SK-N-SH (cell line): ENCODE measurements around the gene PRKCH. TPM values are rescaled to one million over a fixed set of nuclear protein-coding genes. Genes with fewer than 3 reads are reported as not detected.

Experiments used
- CTCF ChIA-PET: fragments of 300-600, 350-600 bp; formaldehyde crosslinking; extraction: SDS; loops from one replicate; lab custom pipeline; 2021; lab: Yijun Ruan, JAX
- POLR2A ChIA-PET: fragments of 350-600 bp; sonication (Branson Sonifier 250); formaldehyde crosslinking; extraction: SDS; loops from one replicate; lab custom pipeline; 2020; ENCODE audit warnings: antibody characterized with exemption, inconsistent platforms; lab: Yijun Ruan, JAX
- DNase-seq: peaks from one replicate; pipeline ENCODE4 v3.0.0; 2012
- H2AFZ ChIP-seq: fragments of 200-600 bp; sonication (generic); 2 replicates; pipeline ENCODE4 v1.8.1; 2016; ENCODE audit warnings: antibody characterized with exemption, mild to moderate bottlenecking, low read depth
- H3F3A ChIP-seq: fragments of 200-600 bp; sonication (generic); replicated peaks from 2 replicates; pipeline ENCODE3; 2016; ENCODE audit warnings: antibody characterized with exemption, mild to moderate bottlenecking; ENCODE audit not compliant: insufficient read depth
- H3K27ac ChIP-seq, 2 experiments: fragments of 200-500 bp in 1 of 2; fragments of 200-600 bp in 1 of 2; sonication (Bioruptor generic) in 1 of 2; sonication (generic), shearing (Covaris generic) in 1 of 2; 2 replicates each; pipeline versions ENCODE4 v1.5.1 to v1.6.1; 2014 to 2016; ENCODE audit warnings: low read depth in 2 of 2, inconsistent platforms in 1 of 2, low read length in 1 of 2, mild to moderate bottlenecking in 1 of 2, mixed read lengths in 1 of 2
- H3K27me3 ChIP-seq: fragments of 200-600 bp; sonication (generic), shearing (Covaris generic); 2 replicates; pipeline ENCODE4 v1.6.1; 2016; ENCODE audit warnings: mixed run types; ENCODE audit not compliant: insufficient read depth
- H3K36me3 ChIP-seq, 2 experiments: fragments of 200-500 bp in 1 of 2; fragments of 200-600 bp in 1 of 2; sonication (Bioruptor generic) in 1 of 2; sonication (generic) in 1 of 2; replicated peaks in 1 of 2; 2 replicates each; pipeline versions ENCODE3 to v1.5.1; 2014 to 2016; ENCODE audit warnings: low read length in 1 of 2, mild to moderate bottlenecking in 1 of 2; ENCODE audit not compliant: insufficient read depth in 2 of 2, control insufficient read depth in 1 of 2
- H3K4me1 ChIP-seq, 2 experiments: fragments of 200-500 bp in 1 of 2; fragments of 200-600 bp in 1 of 2; sonication (Bioruptor generic) in 1 of 2; sonication (generic), shearing (Covaris generic) in 1 of 2; 2 replicates each; pipeline versions ENCODE4 v1.5.1 to v1.6.1; 2014 to 2016; ENCODE audit warnings: low read depth in 1 of 2, low read length in 1 of 2, mixed run types in 1 of 2; ENCODE audit not compliant: insufficient read depth in 2 of 2, control insufficient read depth in 1 of 2
- H3K4me2 ChIP-seq: fragments of 200-600 bp; sonication (generic), shearing (Covaris generic); 2 replicates; pipeline ENCODE4 v1.6.1; 2017; ENCODE audit warnings: mixed run types
- H3K4me3 ChIP-seq, 2 experiments: fragments of 200-500 bp in 1 of 2; fragments of 200-600 bp in 1 of 2; sonication (Bioruptor generic) in 1 of 2; sonication (generic), shearing (Covaris generic) in 1 of 2; 2 replicates each; pipeline versions ENCODE4 v1.5.1 to v1.8.1; 2014 to 2016; ENCODE audit warnings: low read depth in 2 of 2, inconsistent platforms in 1 of 2, low read length in 1 of 2, mild to moderate bottlenecking in 1 of 2, mixed read lengths in 1 of 2, moderate library complexity in 1 of 2
- H3K79me2 ChIP-seq: fragments of 200-600 bp; sonication (generic); 2 replicates; pipeline ENCODE4 v1.8.1; 2017; ENCODE audit warnings: mild to moderate bottlenecking; ENCODE audit not compliant: insufficient read depth
- H3K9ac ChIP-seq: fragments of 200-600 bp; sonication (generic); 2 replicates; pipeline ENCODE4 v1.6.1; 2017; ENCODE audit warnings: mixed run types
- H3K9me2 ChIP-seq: fragments of 200-600 bp; sonication (generic); 2 replicates; pipeline ENCODE4 v1.6.1; 2017; ENCODE audit warnings: mixed run types
- H3K9me3 ChIP-seq: fragments of 200-600 bp; sonication (generic); 2 replicates; pipeline ENCODE4 v1.6.1; 2017; ENCODE audit warnings: mixed run types, mild to moderate bottlenecking, moderate library complexity
- H4K20me1 ChIP-seq: fragments of 200-600 bp; sonication (generic); 2 replicates; pipeline ENCODE4 v1.6.1; 2017; ENCODE audit warnings: mild to moderate bottlenecking, mixed run types; ENCODE audit not compliant: insufficient read depth
- ELF1 ChIP-seq: IDR thresholded peaks from 2 replicates; pipeline ENCODE4 v1.4.0; 2012
- EP300 ChIP-seq, 2 experiments: IDR thresholded peaks; 2 replicates each; pipeline versions ENCODE4 v1.4.0 to v1.6.1; 2012; ENCODE audit warnings: borderline replicate concordance in 1 of 2, low read depth in 1 of 2, low read length in 1 of 2
- FOSL2 ChIP-seq: IDR thresholded peaks from 2 replicates; pipeline ENCODE4 v1.4.0; 2012; ENCODE audit warnings: low read depth, mild to moderate bottlenecking, moderate library complexity, borderline replicate concordance
- FOXJ3 ChIP-seq: sonication (generic); formaldehyde crosslinking; IDR thresholded peaks from 2 replicates; pipeline ENCODE4 v1.5.1; 2020; ENCODE audit warnings: mild to moderate bottlenecking, missing genetic modification reagents
- GATA2 ChIP-seq: sonication (generic); formaldehyde crosslinking; IDR thresholded peaks from 2 replicates; pipeline ENCODE4 v1.5.0; 2020; ENCODE audit warnings: mild to moderate bottlenecking, missing genetic modification reagents
- JUND ChIP-seq: IDR thresholded peaks from 2 replicates; pipeline ENCODE4 v1.4.0; 2012
- NFIC ChIP-seq: IDR thresholded peaks from 2 replicates; pipeline ENCODE4 v1.4.0; 2012; ENCODE audit warnings: borderline replicate concordance
- NRF1 ChIP-seq: IDR thresholded peaks from 2 replicates; pipeline ENCODE4 v1.6.1; 2012; ENCODE audit warnings: low read depth, mild to moderate bottlenecking, low read length
- PBX3 ChIP-seq: IDR thresholded peaks from 2 replicates; pipeline ENCODE4; 2012
- RAD21 ChIP-seq: IDR thresholded peaks from 2 replicates; pipeline ENCODE4 v1.6.1; 2012; ENCODE audit warnings: mild to moderate bottlenecking, low read length
- RCOR1 ChIP-seq: fragments of 150-350 bp; IDR thresholded peaks from 2 replicates; pipeline ENCODE4 v1.6.1; 2017; ENCODE audit warnings: antibody characterized with exemption, low read length
- RFX5 ChIP-seq: IDR thresholded peaks from 2 replicates; pipeline ENCODE4 v1.6.1; 2012; ENCODE audit warnings: mild to moderate bottlenecking, improper control_type of control experiment, low read length
- TCF12 ChIP-seq: IDR thresholded peaks from 2 replicates; pipeline ENCODE4 v1.4.0; 2012
- TEAD4 ChIP-seq: IDR thresholded peaks from 2 replicates; pipeline ENCODE4 v1.4.0; 2012; ENCODE audit warnings: mild to moderate bottlenecking, borderline replicate concordance; ENCODE audit not compliant: insufficient read depth
- WGBS: methylation state at CpG from one replicate; pipeline ENCODE4 v1.1.6; 2017; ENCODE audit warnings: low lambda C conversion rate; 5-methylcytosine and 5-hydroxymethylcytosine counted together
- polyA plus RNA-seq, 3 experiments: library from polyadenylated mRNA; depleted of rRNA; stranded (reverse); fragments of >200 nt; gene quantifications; 2 replicates each; pipeline ENCODE4 v1.2.3, GENCODE V29; 2012
- TF ChIP-seq, protein P1 (sequence below): IDR thresholded peaks from 2 replicates; pipeline ENCODE4 v1.6.1; 2012; ENCODE audit warnings: mild to moderate bottlenecking, low read depth, low read length, moderate library complexity

PRKCH gene
- polyA plus RNA-seq, 1 of the 3 experiments (the other 2 are of a cell fraction): 4.2 TPM

GRCh38 chr14:61471297-61472005 is 150.1 kb downstream of the PRKCH start:
- Histone ChIP-seq H3K27me3 (no peaks in the 10 kb centered on the region), H3K36me3 (no peaks in the 10 kb centered on the region), H2AFZ (no peak overlapping the region), H3F3A (peaks cover 25% of the 10 kb centered on the region), H3K79me2 (no peaks in the 10 kb centered on the region)
- WGBS: 23% methylated on average over 7 of the region's 7 CpGs
- TF ChIP-seq TEAD4 (0 out of 2 replicates have a peak, but pooled peaks have one; percentile 6), RAD21 (peak; percentile 40), GATA2 (CRISPR knock-in tag) (peak; percentile 72), FOSL2 (no peak), NRF1 (no peak), RFX5 (0 out of 2 replicates have a peak, but pooled peaks have one; percentile 48), RCOR1 (peak; percentile 54; the same call in 1 of the 2 replicates), NFIC (no peak), ELF1 (no peak), JUND (no peak), FOXJ3 (CRISPR knock-in tag) (peak; percentile 9; the same call in 1 of the 2 replicates), PBX3 (no peak), TCF12 (no peak), EP300 (IDR thresholded peaks at IDR 0.05; ENCODE audit: borderline replicate concordance in 1 of 2, low read depth in 1 of 2, low read length in 1 of 2) (peak in 1 of 2 experiments; percentile 87; a peak in 2 of 4 replicates)
- TF ChIP-seq, protein P1, sequence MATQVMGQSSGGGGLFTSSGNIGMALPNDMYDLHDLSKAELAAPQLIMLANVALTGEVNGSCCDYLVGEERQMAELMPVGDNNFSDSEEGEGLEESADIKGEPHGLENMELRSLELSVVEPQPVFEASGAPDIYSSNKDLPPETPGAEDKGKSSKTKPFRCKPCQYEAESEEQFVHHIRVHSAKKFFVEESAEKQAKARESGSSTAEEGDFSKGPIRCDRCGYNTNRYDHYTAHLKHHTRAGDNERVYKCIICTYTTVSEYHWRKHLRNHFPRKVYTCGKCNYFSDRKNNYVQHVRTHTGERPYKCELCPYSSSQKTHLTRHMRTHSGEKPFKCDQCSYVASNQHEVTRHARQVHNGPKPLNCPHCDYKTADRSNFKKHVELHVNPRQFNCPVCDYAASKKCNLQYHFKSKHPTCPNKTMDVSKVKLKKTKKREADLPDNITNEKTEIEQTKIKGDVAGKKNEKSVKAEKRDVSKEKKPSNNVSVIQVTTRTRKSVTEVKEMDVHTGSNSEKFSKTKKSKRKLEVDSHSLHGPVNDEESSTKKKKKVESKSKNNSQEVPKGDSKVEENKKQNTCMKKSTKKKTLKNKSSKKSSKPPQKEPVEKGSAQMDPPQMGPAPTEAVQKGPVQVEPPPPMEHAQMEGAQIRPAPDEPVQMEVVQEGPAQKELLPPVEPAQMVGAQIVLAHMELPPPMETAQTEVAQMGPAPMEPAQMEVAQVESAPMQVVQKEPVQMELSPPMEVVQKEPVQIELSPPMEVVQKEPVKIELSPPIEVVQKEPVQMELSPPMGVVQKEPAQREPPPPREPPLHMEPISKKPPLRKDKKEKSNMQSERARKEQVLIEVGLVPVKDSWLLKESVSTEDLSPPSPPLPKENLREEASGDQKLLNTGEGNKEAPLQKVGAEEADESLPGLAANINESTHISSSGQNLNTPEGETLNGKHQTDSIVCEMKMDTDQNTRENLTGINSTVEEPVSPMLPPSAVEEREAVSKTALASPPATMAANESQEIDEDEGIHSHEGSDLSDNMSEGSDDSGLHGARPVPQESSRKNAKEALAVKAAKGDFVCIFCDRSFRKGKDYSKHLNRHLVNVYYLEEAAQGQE: no peak
- TF ChIP-seq, all 33 proteins: peak for 7
- H3K4me2 ChIP-seq: peak overlapping the region; percentile 79
- no peaks in the 10 kb centered on the region for H4K20me1 ChIP-seq
- H3K4me1 ChIP-seq: peaks cover 18 to 71% of the 10 kb centered on the region in 2 experiments
- no peaks in the 10 kb centered on the region for H3K9me3 ChIP-seq
- CTCF ChIA-PET: interaction anchor here (0.7 to 3.7 kb wide), 12 partner anchors 9 to 366 kb away, joined by 3 to 25 read pairs (median 8); no protein-coding TSS in a partner anchor
- peak; percentile 42 for DNase-seq
- peak overlapping the region; percentile 62 for H3K9ac ChIP-seq
- H3K27ac ChIP-seq: peak overlapping the region; percentile 89 to 100
- POLR2A ChIA-PET: interaction anchor here (0.9 to 3.8 kb wide), 9 partner anchors 9 to 291 kb away, joined by 3 to 30 read pairs (median 5); partner anchors contain the start of genes HIF1A and SNAPC1
- H3K4me3 ChIP-seq: peak overlapping the region; percentile 48 to 67; a peak in 3 of 4 replicates
- H3K9me2 ChIP-seq: no peaks in the 10 kb centered on the region
